ENCODE results near the gene UPP2.

UPP2 gene

DNA sequence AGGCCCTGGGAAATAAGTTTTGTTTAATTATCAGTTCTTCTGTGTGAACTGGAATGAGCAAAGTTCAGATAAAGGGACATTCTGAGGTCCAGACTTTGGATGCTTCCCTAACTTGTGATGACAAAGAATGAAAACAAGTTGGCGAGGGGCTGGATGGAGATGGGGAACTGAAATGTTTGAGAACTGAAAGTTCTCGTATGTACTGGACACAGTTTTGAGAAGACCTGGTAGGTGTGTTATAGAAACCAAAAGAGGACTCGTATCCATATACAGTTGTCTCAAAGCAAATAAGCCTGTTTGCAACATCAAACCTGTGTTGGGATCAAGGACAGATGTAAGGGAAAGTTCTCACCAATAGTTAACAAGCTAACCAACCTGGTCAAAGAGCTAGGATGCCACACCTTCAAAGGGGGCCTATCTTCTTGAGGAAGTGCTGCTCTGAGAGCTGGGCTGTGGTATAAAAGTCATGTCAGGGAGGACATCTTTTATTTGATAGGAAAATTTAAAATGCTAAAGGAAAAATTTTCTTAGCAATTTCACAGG, at the start of gene UPP2:
TSS of gene UPP2 (plus strand) at position 493 of the 543 bp plus-strand sequence. CDS start 188 bp downstream, outside the sequence.
- no peaks in the 10 kb centered on the region for H3K36me3 Mint-ChIP-seq (ENCODE audit: low read depth)
- H3K9me3 Mint-ChIP-seq = no peaks in the 10 kb centered on the region
- no peaks in the 10 kb centered on the region for H3K27me3 Mint-ChIP-seq
- no peak within 1 kb of the TSS for H3K4me3 Mint-ChIP-seq
- no peak within 1 kb of the TSS for H3K27ac Mint-ChIP-seq
- no peaks in the 10 kb centered on the region for H3K4me1 Mint-ChIP-seq (ENCODE audit: low read depth)

DNA sequence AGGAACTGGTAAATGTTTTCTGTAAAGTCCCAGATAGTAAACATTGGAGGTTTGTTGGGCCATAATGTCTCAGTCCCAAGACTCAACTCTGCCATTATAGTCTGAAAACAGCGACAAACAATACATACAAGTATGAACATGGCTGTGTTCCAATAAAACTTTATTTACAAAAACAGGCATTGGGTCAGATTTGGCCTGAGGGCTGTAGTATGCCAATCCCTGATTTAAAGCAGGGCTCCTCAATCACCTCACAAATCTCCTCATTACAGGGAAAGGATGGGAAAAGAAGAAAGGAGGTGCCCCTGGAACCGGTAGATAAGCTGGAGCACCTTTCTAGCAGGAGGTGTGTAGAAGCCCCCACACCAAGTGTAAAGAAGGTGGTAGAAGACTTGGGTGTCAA, 48.9 kb upstream of the UPP2 start:
- Mint-ChIP-seq H3K27ac (no peak overlapping the region), H3K27me3 (no peaks in the 10 kb centered on the region), H3K4me1 (ENCODE audit: low read depth) (no peaks in the 10 kb centered on the region), H3K9me3 (no peaks in the 10 kb centered on the region), H3K36me3 (ENCODE audit: low read depth) (no peaks in the 10 kb centered on the region), H3K4me3 (no peak overlapping the region)

DNA sequence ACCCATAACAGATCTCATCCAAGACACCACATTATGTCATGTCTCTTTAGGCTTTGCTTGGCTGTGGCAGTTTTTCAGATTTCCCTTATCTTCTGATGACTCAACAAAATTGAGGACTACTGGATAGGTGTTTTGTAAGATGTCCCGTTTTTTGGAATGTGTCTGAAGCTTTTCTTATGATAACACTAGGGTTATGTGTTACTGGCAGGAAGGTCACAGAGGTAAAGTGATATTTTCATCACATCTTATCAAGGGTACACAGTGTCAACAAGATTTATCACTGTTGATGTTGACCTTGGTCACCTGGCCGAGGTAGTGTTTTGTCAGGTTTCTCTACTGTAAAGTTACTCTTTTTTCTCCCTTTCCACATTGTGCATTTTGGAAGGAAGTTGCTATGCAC, 44.8 kb upstream of the UPP2 start:
- H3K36me3 Mint-ChIP-seq (ENCODE audit: low read depth) = no peaks in the 10 kb centered on the region
- H3K4me3 Mint-ChIP-seq = no peak overlapping the region
- no peaks in the 10 kb centered on the region for H3K4me1 Mint-ChIP-seq (ENCODE audit: low read depth)
- H3K9me3 Mint-ChIP-seq = no peaks in the 10 kb centered on the region
- no peak overlapping the region for H3K27ac Mint-ChIP-seq
- no peaks in the 10 kb centered on the region for H3K27me3 Mint-ChIP-seq

DNA sequence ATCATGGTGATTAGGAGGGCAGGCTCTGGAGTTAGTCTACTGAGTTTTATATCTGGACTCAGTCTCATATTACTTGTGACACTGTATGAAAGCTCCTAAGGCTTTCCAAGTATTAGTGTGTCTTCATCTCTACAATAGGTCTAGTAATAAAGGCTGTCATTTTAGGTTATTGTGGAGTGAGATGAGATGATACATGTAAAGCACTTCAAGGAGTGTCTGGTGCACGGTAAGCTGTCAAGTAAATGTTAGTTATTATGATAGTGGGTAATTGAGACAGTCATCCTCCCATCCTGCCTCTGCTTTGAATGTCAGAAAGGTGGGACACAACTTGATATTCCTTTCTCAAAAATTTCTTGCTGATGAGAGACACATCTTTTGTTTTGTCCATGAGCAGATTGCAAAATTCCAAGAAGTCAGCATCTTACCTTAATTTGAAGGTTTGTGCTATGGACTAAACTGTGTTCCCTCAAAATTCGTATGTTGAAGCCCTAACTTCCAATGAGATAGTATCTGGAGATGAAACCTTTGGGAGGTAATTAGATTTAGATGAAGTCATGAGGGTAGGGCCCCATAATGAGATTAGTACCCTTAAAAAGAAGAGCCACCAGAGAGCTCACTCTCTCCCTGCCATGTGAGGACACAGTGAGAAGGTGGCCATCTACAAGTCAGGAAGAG, 41.4 kb upstream of the UPP2 start:
- H3K4me3 Mint-ChIP-seq = no peak overlapping the region
- H3K9me3 Mint-ChIP-seq = no peaks in the 10 kb centered on the region

DNA sequence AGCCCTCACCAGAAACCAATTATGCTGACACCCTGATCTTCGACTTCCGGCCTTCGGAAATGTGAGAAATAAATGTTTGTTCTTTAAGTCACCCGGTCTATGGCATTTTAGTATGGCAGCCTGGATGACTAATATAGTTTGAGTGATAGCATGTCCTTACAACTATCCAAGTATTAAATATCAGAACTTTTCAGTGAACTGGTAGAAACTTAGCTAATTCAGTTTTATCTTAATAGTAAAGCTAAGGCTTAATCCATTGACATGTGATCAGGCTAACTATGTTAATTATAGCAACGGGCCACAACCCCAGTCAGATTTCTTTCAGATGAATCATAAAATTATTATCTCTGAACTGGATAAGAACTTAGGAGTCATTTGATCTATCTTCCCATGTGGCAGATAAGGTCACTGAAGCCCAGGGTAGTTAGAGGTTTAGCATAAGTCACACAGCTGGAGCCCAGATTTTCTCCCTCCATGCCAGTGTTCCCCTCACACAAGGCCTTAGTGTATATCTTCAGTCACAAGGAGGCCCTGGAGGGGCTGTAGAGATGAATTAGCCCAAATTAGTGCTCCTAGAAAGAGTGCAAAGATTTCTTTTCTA, 40.7 kb upstream of the UPP2 start:
- no peaks in the 10 kb centered on the region for H3K9me3 Mint-ChIP-seq
- no peaks in the 10 kb centered on the region for H3K4me1 Mint-ChIP-seq (ENCODE audit: low read depth)
- H3K27me3 Mint-ChIP-seq = peaks cover 3% of the 10 kb centered on the region
- no peak overlapping the region for H3K27ac Mint-ChIP-seq
- no peak overlapping the region for H3K4me3 Mint-ChIP-seq
- no peaks in the 10 kb centered on the region for H3K36me3 Mint-ChIP-seq (ENCODE audit: low read depth)

More for the DNA sequence above, 41.4 kb upstream of the UPP2 start:
- Mint-ChIP-seq H3K36me3 (ENCODE audit: low read depth) (no peaks in the 10 kb centered on the region), H3K27ac (no peak overlapping the region), H3K4me1 (ENCODE audit: low read depth) (no peaks in the 10 kb centered on the region), H3K27me3 (peaks cover 3% of the 10 kb centered on the region)

DNA sequence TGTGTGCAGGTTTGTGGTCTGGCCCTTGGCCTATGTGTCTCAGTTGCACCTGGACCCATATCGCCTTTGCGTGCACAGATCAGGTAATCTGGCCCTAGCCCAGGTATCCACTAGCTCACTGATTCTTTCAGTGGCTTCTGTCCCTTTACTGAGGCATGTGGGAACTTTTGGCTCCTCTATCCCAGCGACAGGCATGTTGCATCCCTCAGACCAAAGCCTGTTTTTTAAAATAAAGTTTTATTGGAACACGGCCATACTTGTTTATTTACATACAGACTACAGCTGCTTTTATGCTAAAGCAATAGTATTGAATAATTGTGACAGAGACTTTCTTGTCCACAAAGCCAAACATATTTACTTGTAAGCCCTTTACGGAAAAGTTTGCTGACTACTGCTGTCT, 39.9 kb upstream of the UPP2 start:
- H3K9me3 Mint-ChIP-seq = no peaks in the 10 kb centered on the region
- peaks cover 3% of the 10 kb centered on the region for H3K27me3 Mint-ChIP-seq
- H3K36me3 Mint-ChIP-seq (ENCODE audit: low read depth) = no peaks in the 10 kb centered on the region
- no peaks in the 10 kb centered on the region for H3K4me1 Mint-ChIP-seq (ENCODE audit: low read depth)
- H3K4me3 Mint-ChIP-seq = no peak overlapping the region
- no peak overlapping the region for H3K27ac Mint-ChIP-seq

DNA sequence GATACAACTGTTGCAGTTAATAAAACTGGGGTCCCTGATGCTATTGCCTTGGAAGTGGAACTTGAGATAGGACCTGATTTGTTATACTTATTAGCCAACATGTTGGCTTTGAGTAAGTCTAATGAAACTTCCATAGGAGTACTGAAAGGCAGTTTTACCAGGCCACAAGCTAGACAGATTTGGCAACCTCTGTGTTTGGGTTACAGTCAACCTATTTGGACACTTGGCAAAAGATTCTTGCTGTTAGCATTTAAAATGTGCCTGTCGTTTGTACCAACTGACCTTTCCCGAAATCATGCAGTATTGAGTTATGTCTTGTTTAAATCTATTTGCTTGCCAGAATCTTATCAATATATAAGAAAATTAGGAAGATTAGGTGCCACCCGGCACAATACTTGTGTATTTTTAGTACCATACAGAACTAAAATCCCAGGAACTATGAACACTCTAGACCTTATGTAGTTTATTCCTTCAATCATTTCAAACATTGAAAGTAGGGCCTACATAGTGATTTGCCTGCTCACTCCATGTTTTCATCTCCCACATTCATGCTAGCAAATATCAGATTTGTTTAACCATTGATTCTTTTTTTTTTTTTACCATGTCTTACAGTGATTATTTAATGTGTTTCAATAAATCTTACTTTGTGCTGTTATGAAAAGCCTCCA, 35.5 kb upstream of the UPP2 start:
- Mint-ChIP-seq H3K9me3 (no peaks in the 10 kb centered on the region), H3K36me3 (ENCODE audit: low read depth) (no peaks in the 10 kb centered on the region), H3K4me1 (ENCODE audit: low read depth) (no peaks in the 10 kb centered on the region), H3K27ac (no peak overlapping the region), H3K4me3 (no peak overlapping the region), H3K27me3 (peaks cover 3% of the 10 kb centered on the region)

DNA sequence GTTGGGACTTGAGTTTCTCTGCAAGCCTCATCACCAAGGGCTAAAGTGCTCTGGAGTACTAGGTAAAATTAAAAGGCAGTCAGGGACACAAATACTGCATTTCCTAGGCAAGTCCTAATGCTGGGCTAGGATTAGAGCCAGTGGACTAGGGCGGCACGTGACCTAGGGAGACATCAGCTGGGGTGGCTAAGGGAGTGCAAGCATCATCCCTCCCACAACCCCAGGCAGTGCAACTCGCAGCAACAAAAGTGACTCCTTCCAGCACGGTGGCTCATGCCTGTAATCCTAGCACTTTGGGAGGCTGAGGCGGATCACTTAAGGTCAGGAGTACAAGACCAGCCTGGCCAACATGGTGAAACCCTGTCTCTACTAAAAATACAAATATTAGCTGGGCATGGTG, 30.7 kb upstream of the UPP2 start:
- H3K4me1 Mint-ChIP-seq (ENCODE audit: low read depth) = no peaks in the 10 kb centered on the region
- no peak overlapping the region for H3K27ac Mint-ChIP-seq
- H3K36me3 Mint-ChIP-seq (ENCODE audit: low read depth) = no peaks in the 10 kb centered on the region
- H3K4me3 Mint-ChIP-seq = no peak overlapping the region
- peaks cover 14% of the 10 kb centered on the region for H3K27me3 Mint-ChIP-seq
- H3K9me3 Mint-ChIP-seq = peaks cover 3% of the 10 kb centered on the region

DNA sequence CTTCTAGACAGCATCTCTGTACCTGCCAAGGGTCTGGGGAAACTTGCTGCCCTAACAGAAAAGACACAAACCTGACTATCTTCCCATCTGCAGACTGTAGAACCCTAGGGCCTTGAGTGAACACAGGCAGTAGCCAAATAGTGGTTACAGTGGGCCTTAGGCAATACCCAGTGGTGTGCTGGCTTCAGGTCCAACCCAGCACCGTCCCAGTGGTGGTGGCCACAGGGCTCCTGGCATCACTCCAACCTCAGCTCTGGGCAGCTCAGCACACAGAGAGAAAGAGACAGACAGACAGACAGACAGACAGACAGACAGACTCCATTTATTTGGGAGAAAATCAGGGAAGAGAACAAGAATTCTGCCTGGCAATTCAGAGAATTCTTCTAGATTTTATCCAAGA, 29.3 kb upstream of the UPP2 start:
- H3K27me3 Mint-ChIP-seq = peaks cover 18% of the 10 kb centered on the region

DNA sequence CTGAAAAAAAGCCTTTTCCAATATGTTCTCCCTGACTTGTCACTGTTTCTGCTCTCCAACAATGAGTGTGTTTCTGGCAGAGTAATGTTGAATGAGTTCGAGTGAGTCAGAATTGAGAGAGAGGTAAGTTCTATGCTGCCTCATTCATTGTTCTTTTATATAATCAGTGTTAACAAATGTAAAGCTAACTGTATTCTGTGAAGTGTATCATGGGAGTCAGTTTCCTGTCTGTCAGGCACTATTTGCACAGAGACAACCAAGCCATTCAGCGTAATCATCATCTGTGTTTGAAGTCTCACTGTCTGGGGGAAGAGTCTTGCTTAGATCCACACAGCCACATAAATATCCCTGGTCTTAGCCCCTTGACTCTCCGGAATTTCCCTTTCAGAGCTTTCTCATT, 22.0 kb upstream of the UPP2 start:
- peaks cover 17% of the 10 kb centered on the region for H3K27me3 Mint-ChIP-seq
- peaks cover 18% of the 10 kb centered on the region for H3K9me3 Mint-ChIP-seq
- no peak overlapping the region for H3K27ac Mint-ChIP-seq
- H3K4me3 Mint-ChIP-seq = no peak overlapping the region
- H3K4me1 Mint-ChIP-seq (ENCODE audit: low read depth) = no peaks in the 10 kb centered on the region
- no peaks in the 10 kb centered on the region for H3K36me3 Mint-ChIP-seq (ENCODE audit: low read depth)

More for the DNA sequence above, 29.3 kb upstream of the UPP2 start:
- no peaks in the 10 kb centered on the region for H3K36me3 Mint-ChIP-seq (ENCODE audit: low read depth)
- H3K4me1 Mint-ChIP-seq (ENCODE audit: low read depth) = no peaks in the 10 kb centered on the region
- no peak overlapping the region for H3K27ac Mint-ChIP-seq
- peaks cover 14% of the 10 kb centered on the region for H3K9me3 Mint-ChIP-seq
- H3K4me3 Mint-ChIP-seq = no peak overlapping the region

DNA sequence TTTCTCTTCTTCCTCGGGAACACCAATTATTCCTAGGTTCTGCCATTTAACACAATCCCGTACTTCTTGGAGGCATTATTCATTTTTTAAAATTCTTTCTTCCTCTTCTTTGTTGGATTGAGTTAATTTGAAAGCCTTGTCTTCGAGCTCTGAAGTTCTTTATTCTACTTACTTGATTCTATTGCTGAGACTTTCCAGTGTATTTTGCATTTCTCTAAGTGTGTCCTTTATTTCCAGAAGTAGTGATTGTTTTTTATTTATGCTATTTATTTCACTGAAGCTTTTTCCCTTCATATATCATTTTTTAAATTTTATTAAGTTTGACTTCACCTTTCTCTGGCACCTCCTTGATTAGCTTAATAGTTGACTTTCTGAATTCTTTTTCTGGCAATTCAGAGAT, 13.6 kb upstream of the UPP2 start:
- no peak overlapping the region for H3K27ac Mint-ChIP-seq
- H3K4me3 Mint-ChIP-seq = no peak overlapping the region
- no peaks in the 10 kb centered on the region for H3K36me3 Mint-ChIP-seq (ENCODE audit: low read depth)
- peaks cover 18% of the 10 kb centered on the region for H3K27me3 Mint-ChIP-seq
- no peaks in the 10 kb centered on the region for H3K4me1 Mint-ChIP-seq (ENCODE audit: low read depth)
- H3K9me3 Mint-ChIP-seq = peaks cover 17% of the 10 kb centered on the region

DNA sequence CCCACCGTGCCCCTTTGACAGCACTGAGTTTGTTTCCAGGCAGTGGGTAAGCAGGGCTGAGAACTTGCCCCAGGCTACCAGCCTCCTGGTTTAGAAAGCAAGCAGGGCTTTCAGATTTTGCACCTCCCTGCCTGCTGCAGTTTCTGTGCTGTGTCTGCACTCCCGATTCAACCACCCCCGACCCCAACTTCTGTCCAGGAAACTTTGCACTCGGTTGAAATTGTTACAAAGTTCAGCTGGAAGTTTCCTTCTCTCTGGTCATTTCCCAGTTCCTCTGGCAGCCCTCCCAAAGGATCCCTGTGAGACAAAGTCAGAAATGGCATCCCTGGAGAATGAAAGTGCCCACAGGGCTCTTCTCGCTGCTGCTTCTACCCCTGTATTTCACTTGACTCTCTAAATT, 12.4 kb upstream of the UPP2 start:
- H3K4me1 Mint-ChIP-seq (ENCODE audit: low read depth) = no peaks in the 10 kb centered on the region
- peaks cover 18% of the 10 kb centered on the region for H3K27me3 Mint-ChIP-seq
- H3K9me3 Mint-ChIP-seq = peaks cover 17% of the 10 kb centered on the region
- H3K36me3 Mint-ChIP-seq (ENCODE audit: low read depth) = no peaks in the 10 kb centered on the region
- no peak overlapping the region for H3K27ac Mint-ChIP-seq
- H3K4me3 Mint-ChIP-seq = no peak overlapping the region

DNA sequence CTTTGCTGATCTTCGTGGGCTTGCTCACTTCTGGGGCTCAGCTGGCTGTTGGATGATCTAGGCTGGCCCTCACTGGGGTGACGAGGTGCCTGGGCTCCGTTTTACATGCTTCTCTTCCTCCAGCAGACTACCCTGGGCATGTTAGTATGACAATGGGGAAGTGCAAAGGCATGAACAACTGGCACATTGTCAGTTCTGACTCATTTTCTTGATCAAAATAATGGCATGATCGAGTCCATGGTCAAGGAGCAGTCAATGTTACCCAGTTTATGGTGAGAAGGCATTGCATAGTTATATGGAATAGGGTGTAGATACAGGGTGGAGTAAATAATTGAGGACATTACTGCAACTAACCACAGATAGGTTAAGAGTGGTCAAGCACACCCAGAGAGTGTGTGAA, 10.0 kb upstream of the UPP2 start:
- Mint-ChIP-seq H3K9me3 (peaks cover 17% of the 10 kb centered on the region), H3K4me1 (ENCODE audit: low read depth) (no peaks in the 10 kb centered on the region), H3K4me3 (no peak overlapping the region), H3K27me3 (peaks cover 18% of the 10 kb centered on the region), H3K36me3 (ENCODE audit: low read depth) (no peaks in the 10 kb centered on the region), H3K27ac (no peak overlapping the region)

DNA sequence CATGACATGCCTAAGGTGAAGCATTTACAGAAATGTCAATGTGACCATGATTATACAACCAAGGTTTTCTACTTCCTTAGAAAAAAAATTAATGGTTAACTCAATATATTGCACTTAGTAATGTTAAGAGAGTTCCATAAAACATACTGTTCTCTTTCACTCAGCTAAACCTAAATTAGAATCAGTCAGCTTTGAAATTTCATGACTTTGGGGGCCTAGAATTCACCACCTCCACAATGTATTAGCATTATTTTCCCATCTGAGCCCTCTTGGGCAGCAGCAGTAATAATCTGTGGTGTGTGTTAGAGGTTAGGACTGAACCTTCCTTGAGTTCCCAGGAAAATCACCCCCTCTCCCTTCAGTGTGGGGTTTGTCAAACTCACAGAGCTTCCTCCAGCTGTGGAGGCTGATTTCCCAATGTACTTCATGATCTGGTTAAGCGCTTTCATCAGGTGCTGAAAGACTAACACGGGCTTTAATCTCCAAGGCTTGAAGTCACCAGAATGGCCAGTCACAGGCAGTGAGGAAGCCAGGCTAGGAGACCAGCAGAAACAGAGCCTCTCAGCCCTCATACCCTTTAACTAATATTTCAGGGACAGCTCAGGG, 7.1 kb upstream of the UPP2 start:
- Mint-ChIP-seq H3K4me1 (ENCODE audit: low read depth) (no peaks in the 10 kb centered on the region), H3K36me3 (ENCODE audit: low read depth) (no peaks in the 10 kb centered on the region), H3K9me3 (no peaks in the 10 kb centered on the region), H3K27me3 (no peaks in the 10 kb centered on the region), H3K27ac (no peak overlapping the region), H3K4me3 (no peak overlapping the region)

DNA sequence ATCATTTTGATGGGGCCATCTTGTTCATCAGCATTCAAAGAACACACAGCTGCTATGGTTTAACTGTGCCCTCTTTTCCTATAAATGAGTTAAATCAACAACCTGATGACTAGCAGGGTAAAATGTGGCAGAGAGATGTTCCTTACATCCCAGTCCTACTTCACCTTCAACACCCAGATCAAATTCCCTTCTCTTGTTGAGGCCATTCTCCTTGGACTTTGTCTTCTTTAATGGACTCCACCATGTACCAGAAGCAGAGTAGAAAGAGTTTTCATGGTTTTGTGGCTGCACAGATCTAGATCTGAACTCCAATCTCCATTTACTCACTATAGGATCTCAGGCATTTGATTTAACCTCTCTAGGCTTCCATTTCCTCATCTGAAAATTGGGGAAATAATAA, 6.4 kb upstream of the UPP2 start:
- no peaks in the 10 kb centered on the region for H3K9me3 Mint-ChIP-seq

More for the DNA sequence above, 6.4 kb upstream of the UPP2 start:
- H3K4me3 Mint-ChIP-seq = no peak overlapping the region
- H3K36me3 Mint-ChIP-seq (ENCODE audit: low read depth) = no peaks in the 10 kb centered on the region
- no peak overlapping the region for H3K27ac Mint-ChIP-seq
- H3K4me1 Mint-ChIP-seq (ENCODE audit: low read depth) = no peaks in the 10 kb centered on the region
- H3K27me3 Mint-ChIP-seq = no peaks in the 10 kb centered on the region

All from stimulated activated naive CD8-positive, alpha-beta T cell treated with anti-CD3 and anti-CD28 coated beads, Interleukin-15, Interleukin-2, amounts not matched to agents 100 ng/mL and 50 ng/mL, for 24 hours (primary cell).